Left renal cortex interstitium (tissue), 4 donors: ENCODE measurements around the gene CEP72. TPM values are rescaled to one million over a fixed set of nuclear protein-coding genes. Genes with fewer than 3 reads are reported as not detected.
"Not testable (repeated sequence)": the region's sequence is repeated elsewhere in the genome, so short reads cannot be mapped to it uniquely, and the experiment has no call there.

Experiments used
- DNase-seq, 4 donors: peaks; one replicate each; pipeline ENCODE4 v3.0.0-alpha.2; 2013; ENCODE audit warnings: low read depth in 4 of 4, low spot score in 2 of 4, missing footprints in 1 of 4
- polyA plus RNA-seq, 4 donors: library from polyadenylated mRNA; unstranded; fragments of 120-200 nt; gene quantifications; one replicate each; pipeline ENCODE4 v1.2.1, GENCODE V29; 2013; ENCODE audit not compliant: insufficient read length in 4 of 4

The CEP72 gene
- polyA plus RNA-seq, 4 donors: 6.1 to 14.4 (median 9.6) TPM

GRCh38 chr5:595285-595875, 16.8 kb upstream of the CEP72 start:
- DNase-seq: no peak

- no peak for DNase-seq
These were observed 14.1 kb upstream of the CEP72 start for GRCh38 chr5:597871-598563.

- DNase-seq: no peak
These were observed 13.6 kb upstream of the CEP72 start for GRCh38 chr5:598564-598890.

- DNase-seq: no peak
These were observed 11.1 kb upstream of the CEP72 start for GRCh38 chr5:600886-601541.

DNA sequence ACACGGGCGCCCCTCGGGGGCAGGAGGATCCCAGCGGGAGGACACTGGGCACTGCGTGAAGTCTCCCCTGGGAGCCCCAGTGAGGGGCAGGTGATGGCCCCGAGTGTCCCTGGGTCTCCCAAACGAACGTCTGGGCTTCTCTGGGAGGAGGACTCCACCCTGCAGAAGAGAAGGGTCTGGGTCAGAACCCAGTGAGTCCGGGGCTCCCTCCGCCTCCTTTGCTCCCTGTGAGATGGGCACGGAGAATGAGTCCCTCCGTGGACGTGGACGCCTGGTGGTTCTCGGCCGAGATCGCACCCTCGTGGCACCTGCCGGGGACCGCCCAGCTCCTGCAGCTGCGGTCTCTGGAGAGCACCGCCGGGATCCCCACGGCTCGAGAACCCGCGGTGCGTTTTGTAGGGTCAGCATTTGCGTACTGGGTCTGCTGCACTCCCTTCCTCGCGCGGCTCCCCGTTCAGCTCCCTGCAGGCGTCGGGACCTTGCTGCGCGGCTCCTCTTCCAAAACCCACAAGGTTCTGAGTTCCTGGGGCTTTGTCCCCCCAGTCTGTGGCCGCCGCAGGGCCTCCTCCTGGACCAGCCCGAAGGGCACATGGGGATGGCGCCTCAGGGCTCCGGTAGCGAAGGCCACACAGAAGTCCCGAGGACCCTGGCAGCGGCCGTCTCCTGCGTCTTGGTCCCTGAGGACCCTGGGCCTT, 10.2 kb upstream of the CEP72 start:
- DNase-seq: no peak

GRCh38 chr5:602466-603035, 9.6 kb upstream of the CEP72 start:
- no peak for DNase-seq

DNA sequence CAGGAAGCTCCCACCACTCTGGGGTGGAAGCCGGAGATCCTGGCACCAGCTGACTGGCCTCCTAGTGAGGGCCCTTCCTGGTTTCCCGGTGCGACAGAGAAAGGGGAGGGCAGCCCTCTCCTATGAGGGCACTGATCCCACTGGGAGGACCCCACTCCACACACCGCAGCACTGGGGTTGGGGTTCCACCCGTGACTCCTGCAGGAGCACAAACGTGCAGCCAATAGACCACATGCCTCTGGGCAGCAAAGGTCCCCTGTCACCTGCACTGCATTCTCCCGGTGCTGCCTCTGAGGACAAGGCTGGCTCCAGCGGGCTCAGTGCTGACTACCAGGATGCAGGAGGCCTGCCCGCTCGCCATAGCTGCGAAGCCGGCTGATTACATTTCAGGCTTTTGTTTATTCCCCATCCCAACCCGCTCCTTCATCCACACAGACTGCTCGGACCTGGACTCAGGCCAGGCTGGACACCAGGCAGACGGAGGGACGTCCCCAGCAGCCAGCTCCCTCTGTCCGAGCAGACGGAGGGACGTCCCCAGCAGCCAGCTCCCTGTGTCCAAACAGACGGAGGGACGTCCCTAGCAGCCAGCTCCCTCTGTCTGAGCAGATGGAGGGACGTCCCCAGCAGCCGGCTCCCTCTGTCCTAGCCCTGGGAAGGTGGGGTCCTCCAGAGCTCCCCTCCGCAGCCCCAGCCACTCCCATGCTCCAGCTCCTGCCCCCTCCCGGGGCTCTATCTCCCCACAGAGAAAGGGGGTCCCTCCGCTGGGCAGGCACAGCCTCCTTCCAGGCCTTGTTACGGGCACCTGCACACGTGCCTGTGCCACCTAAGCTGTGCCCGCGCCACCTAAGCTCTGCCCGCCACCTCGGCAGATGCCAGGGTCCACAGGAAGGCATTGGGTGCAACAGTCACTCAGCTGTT, 8.8 kb upstream of the CEP72 start:
- no peak for DNase-seq

- no peak for DNase-seq
These were observed 7.7 kb upstream of the CEP72 start for GRCh38 chr5:604391-604831.

DNA sequence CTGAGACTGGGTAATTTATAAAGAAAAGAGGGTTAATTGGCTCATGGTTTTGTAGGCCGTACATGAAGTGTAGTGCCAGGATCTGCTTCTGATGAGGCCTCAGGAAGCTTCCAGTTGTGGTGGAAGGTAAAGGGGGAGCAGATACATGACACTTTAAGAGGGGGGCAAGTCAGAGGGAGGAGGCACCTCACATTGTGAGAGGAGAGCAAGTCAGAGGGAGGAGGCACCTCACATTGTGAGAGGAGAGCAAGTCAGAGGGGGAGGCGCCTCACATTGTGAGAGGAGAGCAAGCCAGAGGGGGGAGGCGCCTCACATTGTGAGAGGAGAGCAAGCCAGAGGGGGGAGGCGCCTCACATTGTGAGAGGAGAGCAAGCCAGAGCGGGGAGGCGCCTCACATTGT, 7.0 kb upstream of the CEP72 start:
- DNase-seq: not testable (repeated sequence)

GRCh38 chr5:606061-606460, 6.1 kb upstream of the CEP72 start:
- DNase-seq: no peak

DNA sequence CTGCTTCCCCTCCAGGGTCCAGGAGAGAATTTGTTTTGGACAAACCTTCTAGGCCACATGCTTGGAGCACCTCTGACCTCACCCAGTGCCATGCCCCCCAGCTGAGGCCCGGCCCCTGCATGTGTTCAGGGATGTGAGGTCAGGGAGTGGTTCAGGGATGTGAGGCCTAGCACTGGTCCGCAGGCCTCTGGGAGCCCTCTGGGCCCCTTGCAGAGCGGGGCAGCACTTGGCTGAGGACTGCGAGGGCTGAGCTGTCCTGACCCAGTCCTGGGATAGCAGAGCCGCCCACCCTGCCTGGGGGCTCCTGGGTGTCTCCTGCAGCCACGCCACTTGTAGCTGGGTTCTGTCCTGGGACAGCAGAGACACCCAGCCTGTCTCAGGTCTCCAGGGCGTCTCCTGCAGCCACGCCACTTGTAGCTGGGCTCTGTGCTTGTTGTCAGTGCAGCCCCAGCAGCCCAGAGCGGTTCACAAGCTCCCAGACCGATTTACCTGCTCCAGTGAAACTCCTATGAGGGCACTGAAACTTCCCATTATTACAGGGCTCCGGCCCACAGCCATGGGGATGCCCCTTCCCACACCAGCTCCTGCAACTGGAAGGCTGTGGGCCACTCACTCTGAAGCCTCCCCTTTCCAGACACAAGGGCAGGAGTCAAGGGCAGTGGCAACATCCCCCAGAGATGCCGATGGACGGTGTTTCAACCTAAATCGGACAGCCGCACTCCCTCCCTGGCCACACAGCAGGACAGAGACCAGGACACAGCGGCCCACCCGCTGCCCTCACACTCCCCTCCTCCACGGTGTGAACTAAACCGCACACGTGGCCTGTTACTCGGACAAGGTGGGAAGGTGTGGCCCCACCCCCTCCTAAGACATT, 5.4 kb upstream of the CEP72 start:
- DNase-seq: no peak

GRCh38 chr5:607541-608428, 4.4 kb upstream of the CEP72 start:
- DNase-seq: no peak

GRCh38 chr5:608429-609370, 3.4 kb upstream of the CEP72 start:
- DNase-seq: no peak

DNA sequence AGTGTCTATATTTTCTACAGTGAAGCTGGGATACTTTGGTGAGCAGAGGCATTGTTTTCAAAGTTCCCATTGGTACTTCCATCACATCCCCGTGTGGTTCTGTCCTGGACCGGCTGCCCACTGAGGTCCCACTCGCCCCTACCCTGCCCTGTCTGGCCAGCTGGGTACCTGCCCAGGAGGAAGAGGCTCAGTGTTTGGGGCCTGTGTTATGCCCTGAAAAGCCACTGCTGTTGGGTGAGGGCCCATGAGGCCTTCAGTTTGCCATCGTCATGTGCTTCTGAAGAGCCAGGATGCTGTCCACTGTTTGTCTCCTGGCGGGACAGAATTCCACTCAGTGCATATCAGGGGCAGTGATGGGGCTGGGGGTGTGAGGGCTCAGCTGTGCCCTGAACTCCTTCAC, 2.6 kb upstream of the CEP72 start:
- no peak for DNase-seq

GRCh38 chr5:610011-610743, 2.0 kb upstream of the CEP72 start:
- DNase-seq: no peak
